Measurements from ENCODE around the gene CARM1.

GRCh38 chr19:10898633-10899032, 27.3 kb downstream of the CARM1 start:
- TF ChIP-seq, protein P1, sequence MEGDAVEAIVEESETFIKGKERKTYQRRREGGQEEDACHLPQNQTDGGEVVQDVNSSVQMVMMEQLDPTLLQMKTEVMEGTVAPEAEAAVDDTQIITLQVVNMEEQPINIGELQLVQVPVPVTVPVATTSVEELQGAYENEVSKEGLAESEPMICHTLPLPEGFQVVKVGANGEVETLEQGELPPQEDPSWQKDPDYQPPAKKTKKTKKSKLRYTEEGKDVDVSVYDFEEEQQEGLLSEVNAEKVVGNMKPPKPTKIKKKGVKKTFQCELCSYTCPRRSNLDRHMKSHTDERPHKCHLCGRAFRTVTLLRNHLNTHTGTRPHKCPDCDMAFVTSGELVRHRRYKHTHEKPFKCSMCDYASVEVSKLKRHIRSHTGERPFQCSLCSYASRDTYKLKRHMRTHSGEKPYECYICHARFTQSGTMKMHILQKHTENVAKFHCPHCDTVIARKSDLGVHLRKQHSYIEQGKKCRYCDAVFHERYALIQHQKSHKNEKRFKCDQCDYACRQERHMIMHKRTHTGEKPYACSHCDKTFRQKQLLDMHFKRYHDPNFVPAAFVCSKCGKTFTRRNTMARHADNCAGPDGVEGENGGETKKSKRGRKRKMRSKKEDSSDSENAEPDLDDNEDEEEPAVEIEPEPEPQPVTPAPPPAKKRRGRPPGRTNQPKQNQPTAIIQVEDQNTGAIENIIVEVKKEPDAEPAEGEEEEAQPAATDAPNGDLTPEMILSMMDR (conservative IDR thresholded peaks at IDR 0.05; ENCODE audit: low read depth, low read length): no peak
- TF ChIP-seq EZH2 (IDR thresholded peaks at IDR 0.05; ENCODE audit: low read length, unreplicated experiment): no peak
